Omental fat pad (tissue), 4 donors: ENCODE results near the gene E2F2. TPM values are rescaled to one million over a fixed set of nuclear protein-coding genes. Genes with fewer than 3 reads are reported as not detected.
A peak's percentile ranks its signal among the peaks of the same experiment; 100 is the strongest.

Experiments used
- ATAC-seq: fragments of 150-250 bp; one replicate; pipeline ENCODE4 v1.9.1; 2016; ENCODE audit warnings: mild to moderate bottlenecking, moderate library complexity; ENCODE audit not compliant: low FRiP score
- DNase-seq: peaks from one replicate; pipeline ENCODE4 v3.0.0-alpha.2; 2019; ENCODE audit warnings: low spot score
- CTCF ChIP-seq, 3 donors: fragments of 450-650 bp; IDR thresholded peaks; one replicate each; pipeline ENCODE4 v1.5.1; 2016 to 2017; ENCODE audit warnings: antibody characterized with exemption in 3 of 3, mild to moderate bottlenecking in 3 of 3, moderate library complexity in 2 of 3
- total RNA-seq, 4 donors: library from RNA; depleted of rRNA; stranded (reverse); fragments of >200 nt; gene quantifications; one replicate each; pipeline ENCODE4 v1.1.0, GENCODE V29; 2016

E2F2 gene
- total RNA-seq, 4 donors from 2014 or later, result 0.31 to 1.5 (median 0.46) TPM

DNA sequence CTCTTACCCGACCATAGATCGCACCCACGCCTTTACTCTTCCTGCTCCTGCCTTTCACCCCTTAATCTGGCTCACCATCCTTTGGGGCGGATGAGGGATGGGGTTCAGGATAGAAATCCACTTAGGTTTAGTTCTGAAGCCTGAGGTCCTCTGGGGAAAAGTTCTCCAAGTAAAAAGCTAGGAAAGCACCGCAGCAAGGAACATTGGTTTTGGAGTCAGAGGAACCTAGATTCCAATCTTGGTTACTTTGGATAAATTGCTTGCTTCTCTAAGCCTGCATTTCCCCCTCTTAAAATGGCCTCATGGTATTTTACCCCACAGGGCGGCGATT is 46.1 kb downstream of the E2F2 start:
- TF ChIP-seq CTCF (IDR thresholded peaks at IDR 0.05), result no peak
- no peak for ATAC-seq
- DNase-seq, result no peak

DNA sequence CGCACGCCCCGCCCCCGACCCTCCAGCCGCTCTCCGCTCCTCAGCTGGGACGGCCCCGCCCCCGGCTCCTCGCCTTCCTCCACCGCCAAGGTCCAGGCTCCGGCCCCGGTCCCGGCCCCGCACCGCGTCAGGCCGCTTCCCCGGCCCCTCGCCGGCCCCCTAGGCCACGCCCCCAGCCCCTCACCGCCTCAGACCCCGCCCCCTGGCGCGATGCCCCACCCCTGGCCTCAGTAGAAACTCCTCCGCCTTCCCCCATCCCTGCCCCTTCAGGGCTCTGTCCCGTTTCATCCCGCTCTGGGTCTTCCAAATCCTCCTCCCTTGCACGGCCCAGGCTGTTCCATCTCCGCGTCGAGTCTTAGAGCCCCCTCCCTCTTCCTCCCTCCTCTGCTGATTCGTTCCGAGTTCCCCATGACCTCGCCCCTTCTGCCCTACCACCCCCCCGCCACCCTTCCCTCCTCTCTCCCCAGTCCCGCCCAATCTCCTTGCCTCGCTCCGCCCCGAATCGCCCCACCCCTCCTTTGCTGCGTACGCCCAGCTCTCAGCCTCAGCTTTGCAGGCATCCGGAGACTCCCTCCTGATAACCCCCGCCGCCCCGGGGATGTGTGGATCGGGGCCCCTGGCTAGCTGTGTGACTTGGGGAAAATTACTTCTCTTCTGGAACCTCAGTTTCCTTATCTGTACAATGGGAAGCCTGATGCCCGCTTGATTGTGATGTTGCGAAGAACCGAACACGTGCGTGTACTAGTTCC is 46.6 kb downstream of the E2F2 start:
- no peak for TF ChIP-seq CTCF (IDR thresholded peaks at IDR 0.05)
- peak; percentile 74 for DNase-seq
- peak; percentile 92 for ATAC-seq

GRCh38 chr1:23483321-23484252 is 47.4 kb downstream of the E2F2 start, which contains the start of gene ASAP3:
Gene ASAP3 (minus strand): TSS chr1:23484179. CDS start chr1:23484133, 46 bp downstream.
- DNase-seq (no peak), ATAC-seq (peak; percentile 3)
- TF ChIP-seq CTCF (IDR thresholded peaks at IDR 0.05), result no peak

DNA sequence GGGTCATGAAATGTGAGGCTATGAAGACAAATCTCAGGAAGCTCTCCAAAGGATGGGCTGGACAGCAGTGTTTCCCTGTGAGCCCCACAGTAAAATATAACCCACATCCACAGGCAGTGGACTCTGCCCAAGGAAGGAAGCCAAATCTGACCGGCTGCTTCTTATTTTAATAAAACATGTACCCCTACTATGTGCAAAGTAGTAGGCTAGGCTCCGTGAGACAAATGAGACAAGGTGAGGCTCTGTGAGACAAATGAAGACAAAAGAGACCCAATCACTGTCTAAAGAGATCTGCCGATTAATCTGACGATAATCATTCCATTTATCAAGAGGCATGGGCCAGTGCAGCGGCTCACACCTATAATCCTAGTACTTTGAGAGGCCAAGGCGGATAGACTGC is 49.1 kb downstream of the E2F2 start:
- DNase-seq, result no peak
- TF ChIP-seq CTCF (IDR thresholded peaks at IDR 0.05), result no peak
- no peak for ATAC-seq

- ATAC-seq (no peak), DNase-seq (no peak)
- TF ChIP-seq CTCF (IDR thresholded peaks at IDR 0.05), result no peak
Observed at GRCh38 chr1:23481026-23481597, 49.9 kb downstream of the E2F2 start.

DNA sequence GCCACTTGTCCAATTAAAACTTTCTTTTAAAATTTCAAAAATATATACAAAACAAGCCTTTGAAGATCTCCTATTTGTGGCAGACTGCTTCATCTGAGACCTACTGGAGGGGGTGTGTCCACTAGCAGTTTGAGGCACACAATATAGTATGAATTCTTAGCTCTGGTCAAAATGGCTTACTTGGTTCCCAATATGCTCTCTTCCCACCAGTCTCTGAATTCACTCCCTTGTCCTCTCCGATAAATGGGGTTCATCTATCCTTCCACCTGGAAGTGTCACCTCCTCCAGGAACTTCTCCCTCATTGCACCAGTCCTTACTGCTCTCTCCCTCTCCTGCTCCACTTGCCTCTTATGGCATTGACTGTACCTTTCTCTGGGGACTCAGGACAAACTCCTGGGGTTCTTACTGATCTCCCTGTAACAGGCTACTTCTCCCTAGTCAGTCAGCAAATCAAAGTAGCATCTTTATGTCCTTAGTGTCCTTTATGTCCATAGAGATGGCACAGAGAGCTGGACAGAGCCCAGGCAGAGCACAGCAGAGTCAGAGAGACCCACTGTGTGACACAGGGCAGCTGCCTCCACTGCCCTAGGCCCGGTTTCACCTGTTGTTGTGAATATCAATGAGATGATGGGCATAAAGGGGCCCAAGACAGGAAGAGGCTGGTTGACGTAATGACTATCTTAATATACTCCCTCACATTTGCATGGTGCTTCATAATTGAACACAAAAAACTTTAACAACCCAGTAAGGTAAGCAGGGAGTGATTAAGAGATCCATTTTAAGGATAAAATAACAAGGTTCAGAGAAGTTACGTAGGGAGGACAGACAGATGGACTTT is 50.6 kb downstream of the E2F2 start:
- no peak for DNase-seq
- ATAC-seq, result no peak
- TF ChIP-seq CTCF (IDR thresholded peaks at IDR 0.05), result no peak
